ENCODE data around the gene TMEM18.

TMEM18 gene

DNA sequence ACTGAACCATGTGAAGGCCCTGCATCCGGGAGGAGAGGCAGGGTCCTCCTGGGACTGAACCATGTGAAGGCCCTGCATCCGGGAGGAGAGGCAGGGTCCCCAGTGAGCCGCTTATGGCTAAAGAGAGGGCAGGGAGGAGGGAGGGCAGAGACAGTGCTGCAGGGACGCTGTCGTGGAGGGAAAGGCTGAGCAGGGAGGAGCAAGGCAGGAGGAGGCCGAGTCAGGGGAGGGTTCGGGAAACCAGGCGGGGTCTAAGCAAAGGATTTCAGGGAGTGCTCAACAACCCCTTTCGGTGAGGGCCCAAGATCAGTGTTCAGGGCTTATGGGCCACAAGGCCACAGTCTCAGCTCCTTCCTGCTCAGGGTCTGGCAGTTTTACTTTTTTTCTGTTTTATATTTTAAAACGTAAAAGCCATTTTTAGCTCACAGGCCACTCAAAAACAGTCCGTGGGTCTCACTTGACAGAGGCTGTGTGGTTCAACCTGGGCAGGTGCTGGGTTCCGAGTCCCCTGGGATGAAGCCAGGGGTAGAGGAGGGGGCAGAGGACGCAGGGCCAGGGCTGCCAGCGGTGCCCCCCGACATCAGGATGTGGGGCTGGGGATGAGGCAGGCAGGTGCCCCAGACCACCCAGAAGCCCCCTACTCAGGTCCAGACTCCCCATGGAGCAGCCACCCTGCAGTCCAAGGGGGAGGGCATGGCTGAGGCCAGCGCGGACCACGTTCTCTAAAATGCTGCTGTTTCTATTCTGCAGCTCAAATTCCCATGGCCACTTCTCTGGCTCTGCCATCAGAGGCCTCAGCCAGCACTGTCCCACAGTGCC is 5.2 kb downstream of the TMEM18 start:
- no peak for DNase-seq

DNA sequence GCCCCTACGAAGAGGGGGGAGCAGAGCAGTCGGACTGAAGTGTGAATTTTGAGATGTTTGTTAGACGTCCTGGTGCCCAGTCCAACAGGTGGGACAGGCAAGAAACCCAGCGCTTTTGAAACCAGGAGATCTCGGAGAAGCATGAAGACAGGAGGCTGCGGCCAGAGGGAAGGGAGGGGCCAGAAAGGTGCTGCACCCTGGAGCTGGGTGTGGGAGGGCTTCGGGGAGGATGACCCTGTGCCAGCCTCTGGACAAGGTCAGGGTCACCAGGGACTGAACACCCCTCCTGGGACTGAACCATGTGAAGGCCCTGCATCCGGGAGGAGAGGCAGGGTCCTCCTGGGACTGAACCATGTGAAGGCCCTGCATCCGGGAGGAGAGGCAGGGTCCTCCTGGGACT is 6.1 kb downstream of the TMEM18 start:
- DNase-seq: no peak

DNA sequence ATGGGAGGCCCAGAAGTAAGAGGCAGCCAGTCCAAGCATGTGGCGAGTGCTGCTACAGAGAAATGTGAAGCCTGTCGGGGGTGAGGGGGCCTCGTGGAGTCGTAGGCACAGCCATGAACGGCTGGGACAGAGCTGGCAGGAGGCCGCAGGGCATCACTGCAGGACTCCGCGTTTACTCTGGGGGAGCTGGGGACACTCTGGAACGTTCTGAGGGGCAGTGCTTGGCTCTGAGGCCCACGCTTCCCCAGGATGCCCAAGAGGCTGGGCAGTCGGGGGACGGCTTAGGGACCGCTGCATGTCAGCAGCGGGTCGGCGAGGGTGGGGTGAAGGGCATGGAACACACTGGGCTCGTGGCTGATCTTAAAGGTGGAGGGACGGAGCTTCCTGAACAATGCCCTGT is 6.6 kb downstream of the TMEM18 start:
- no peak for DNase-seq

DNA sequence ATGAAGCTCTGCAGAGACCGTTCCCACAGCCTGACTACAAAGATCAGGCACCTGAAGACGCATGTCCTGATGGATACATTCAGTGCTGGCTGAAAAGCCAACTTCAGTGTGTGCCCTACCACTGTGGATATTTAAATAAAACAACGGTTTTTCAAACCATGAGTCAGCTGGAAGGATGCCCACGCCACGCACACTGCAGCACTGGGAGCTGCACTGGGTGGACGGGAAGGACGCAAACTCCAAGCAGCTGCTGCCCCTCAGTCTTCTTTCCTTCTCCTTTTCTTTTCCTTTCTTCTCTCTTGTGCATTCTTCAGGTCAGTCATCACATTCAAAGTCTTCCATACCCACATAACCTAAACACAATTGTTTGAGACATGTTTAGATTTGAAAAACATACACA is 7.9 kb downstream of the TMEM18 start:
- no peak for DNase-seq

DNA sequence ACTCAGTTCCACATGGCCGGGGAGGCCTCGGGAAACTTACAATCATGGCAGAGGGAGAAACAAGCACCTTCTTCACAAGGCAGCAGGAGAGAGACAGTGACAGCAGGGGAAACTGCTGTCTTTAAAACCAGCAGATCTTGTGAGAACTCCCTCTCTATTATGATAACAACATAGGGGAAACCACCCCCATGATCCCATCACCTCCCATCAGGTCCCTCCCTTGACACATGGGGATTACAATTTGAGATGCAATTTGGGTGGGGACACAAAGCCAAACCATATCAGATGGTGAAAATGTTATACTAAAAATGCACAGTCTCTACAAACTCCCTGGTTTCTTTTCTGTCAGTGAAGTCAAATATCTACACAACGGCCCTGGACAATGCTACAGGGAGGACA is 9.2 kb downstream of the TMEM18 start:
- no peak for DNase-seq

DNA sequence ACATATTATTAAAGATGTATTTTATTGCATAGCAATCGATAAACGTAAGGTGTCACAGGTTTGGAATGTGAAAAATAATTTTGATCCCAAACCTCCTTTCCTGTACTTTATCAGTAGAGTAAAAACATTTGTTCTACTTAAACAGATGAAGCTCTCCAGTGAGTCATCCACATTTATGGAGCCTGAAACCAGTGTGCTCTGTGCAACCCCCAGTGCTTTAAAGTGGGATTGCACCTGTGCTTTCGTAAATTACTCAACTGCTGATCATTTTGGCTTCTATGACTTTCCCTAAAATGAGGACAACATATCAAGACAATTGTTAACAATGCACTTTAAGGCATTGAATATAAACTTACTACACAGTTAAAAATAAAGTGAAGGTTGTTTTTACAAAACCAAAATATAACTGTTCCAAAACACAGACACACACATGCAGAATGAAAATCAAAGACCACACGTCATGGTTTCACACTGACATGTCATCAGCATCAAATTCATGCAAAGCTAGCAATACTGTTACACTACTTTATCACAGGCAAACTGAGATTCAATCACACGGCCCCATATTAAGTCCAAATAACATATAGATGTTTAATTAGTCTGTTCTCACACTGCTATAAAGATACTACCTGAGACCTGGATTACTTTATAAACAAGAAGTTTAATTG is 9.7 kb downstream of the TMEM18 start:
- DNase-seq: no peak

DNA sequence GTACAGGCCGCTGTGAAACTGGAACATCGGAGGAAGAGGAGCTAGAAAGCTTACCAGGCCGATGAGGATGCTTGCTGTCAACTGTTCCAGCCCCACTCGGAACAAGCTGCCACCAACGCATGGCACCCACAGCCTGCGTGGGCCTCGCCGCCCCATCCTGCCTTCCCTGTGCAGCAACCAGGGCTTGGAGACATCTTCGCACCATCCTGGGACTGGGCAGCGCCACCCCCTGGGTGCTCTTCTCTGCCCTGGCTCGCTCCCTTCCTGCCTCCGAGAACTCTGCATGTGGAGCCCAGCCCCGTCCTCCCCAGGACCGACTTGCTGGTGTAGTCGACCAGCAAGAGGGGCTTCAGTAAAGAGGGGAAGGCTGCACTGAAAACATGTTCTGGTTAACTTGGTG is 10.8 kb downstream of the TMEM18 start:
- no peak for DNase-seq

DNA sequence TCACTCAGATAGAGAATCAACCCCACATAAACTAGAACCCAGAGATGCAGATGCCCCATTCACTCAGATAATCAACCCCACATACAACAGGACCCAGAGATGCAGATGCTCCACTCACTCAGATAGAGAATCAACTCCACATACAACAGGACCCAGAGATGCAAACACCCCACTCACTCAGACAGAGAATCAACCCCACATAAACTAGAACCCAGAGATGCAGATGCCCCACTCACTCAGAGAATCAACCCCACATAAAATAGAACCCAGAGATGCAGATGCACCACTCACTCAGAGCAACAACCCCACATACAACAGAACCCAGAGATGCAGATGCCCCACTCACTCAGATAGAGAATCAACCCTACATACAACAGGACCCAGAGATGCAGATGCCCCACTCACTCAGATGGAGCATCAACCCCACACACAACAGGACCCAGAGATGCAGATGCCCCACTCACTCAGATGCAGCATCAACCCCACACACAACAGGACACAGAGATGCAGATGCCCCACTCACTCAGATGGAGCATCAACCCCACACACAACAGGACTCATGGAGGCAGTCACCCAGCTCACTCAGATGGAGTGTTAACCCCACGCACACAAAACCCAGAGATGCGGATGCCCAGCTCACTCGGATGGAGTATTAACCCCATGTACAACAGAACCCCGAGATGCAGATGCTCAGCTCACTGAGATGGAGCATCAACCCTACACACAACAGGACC is 11.7 kb downstream of the TMEM18 start:
- DNase-seq: no peak

DNA sequence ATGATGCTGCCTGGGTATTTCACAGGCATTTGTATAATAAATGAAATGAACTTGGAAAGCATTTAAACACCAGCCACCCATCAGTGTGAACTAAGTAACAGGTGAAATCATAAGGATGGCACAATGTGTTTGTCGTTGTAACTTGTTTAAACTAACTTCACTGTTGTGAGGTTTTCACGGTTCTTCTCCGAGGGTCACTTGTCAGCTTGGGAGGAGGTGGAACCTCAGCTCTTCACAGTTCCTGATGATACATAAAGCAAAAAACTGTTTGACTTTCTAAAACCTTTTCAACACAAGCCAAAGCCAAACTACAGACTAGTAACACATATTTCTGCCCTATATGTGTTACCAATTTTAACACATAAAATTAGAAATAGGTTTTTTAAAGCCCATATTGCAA is 13.1 kb downstream of the TMEM18 start:
- DNase-seq: no peak

DNA sequence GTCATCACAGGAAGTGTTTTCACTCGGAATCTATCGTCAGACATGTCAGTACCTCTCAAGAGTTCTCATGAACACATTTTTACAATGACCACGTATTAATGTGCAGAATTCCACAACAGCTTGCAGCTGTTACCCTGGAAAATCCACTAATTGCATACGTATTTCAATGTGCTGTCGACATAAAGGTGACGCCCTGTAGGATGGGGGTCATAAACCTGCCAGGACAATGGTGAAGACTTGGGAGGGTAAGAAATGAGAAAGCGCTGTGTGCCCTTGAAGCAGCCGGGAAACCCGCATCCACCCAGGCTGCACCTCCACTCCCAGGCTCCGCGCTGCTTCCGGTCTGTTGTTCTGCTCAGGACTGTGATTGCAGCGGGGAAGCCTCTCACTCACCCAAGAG is 14.0 kb downstream of the TMEM18 start:
- no peak for DNase-seq

DNA sequence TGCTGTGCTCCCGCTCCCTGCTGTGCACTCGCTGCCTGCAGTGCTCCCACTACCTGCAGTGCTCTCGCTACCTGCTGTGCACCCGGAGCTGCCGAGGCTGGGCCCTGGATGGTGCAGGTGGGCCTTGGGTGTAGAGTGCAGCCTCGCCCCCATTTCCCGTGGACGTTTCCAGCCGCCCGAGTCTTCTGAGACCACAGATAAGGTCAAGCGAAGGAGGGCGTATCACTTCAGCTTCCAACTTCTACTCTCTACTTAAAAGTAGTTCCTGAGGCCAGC is 15.9 kb downstream of the TMEM18 start:
- no peak for DNase-seq

DNA sequence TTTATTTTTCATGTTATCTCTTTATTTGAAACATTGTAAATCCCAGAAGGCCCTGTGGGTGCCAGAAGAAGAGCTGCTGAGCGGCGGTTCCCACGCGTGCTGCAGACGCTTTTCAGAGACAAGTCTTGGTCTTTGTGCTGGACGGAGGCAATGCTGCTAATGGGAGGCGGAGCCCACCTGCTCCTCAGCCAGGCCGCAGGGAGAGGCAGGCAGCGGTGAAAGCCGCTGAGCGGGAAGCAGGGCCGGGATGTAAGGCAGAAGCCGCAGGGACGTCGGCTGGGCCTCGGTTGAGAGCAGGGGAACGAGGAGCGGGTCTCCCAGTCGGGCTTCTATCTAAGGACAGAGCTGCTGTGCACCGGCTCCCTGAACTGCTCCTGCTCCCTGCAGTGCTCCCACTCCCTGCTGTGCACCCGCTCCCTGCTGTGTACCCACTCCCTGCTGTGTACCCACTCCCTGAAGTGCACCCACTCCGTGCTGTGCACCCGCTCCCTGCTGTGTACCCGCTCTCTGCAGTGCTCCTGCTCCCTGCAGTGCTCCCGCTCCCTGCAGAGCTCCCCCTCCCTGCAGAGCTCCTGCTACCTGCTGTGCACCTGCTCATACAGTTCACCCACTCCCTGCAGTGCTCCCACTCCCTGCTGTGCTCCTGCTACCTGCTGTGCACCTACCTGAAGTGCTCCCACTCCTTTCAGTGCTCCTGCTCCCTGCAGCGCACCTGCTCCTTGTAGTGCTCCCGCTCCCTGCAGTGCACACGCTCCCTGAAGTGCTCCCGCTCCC is 16.4 kb downstream of the TMEM18 start:
- no peak for DNase-seq

DNA sequence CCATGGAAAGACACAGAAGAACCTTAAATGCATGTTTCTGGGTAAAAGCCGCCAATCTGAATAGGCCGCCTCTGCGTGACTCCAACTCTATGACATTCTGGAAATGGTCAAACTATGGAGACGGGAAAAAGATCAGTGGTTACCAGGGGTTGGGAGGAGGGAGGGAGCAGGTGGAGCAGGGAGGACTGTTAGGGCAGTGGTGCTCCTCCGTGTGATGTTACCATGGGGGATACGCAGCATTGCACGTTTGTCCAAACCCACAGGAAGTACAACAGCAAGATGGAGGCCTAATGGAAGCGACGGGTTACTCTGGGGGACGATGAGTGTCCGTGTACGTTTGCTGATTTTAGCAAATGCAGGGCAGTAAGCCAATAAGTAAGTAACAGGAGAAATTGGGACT is 17.2 kb downstream of the TMEM18 start:
- DNase-seq: no peak

DNA sequence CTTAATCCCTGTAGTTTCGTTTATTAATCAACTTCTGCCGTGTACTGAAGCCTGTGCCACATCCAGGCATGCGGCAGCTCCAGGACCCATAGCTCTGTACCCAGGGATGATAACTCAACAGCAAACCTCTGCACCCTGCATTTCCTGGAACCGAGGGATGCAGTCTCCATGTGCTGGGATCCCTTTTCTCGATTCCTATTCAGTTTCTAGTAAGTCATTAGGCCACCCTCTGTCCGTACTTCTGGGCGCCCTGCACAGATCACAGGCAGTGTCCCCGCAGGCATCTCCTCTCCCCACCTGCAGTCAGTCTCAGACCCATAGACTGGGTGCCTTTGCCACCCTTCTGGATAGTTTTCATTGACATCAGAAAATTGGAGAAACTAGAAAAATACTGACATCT is 18.8 kb downstream of the TMEM18 start:
- DNase-seq: no peak

DNA sequence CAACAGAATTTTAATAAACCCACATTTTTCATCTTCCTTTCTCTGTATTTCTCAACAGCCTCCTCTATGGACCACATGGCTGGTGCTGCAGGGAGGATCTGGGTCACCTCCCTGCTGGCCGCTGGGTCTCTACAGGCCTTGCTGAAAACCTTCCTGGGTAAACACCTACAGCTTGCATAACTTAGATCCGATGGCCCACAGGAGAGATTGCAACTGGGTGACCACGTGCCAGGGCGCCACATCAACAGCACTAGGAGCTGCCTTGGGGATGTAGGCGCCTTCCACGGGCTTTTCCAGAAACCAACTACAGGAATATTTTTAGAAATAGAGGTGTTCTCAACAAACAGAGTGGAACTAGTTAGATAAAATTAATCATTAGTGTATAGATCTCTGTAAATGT is 19.4 kb downstream of the TMEM18 start:
- DNase-seq: no peak

DNA sequence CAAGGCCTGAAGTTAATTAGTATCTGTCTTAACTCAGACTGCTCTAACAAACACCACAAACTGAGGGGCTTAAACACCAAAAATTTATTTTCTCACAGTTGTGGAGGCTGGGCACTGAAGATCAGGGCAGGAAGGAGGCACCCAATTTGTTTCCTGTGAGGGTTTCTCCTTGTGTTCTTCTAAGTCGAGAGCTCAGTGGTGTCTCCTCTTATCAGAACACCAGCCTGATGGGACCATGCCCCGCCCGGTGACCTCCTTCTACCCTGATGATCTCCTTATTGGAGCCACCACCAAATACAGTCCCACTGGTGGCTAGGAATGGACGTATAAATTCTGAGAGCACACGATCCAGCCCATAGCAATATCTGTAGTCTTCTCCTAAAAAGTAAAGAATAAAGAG is 20.5 kb downstream of the TMEM18 start:
- DNase-seq: no peak

DNA sequence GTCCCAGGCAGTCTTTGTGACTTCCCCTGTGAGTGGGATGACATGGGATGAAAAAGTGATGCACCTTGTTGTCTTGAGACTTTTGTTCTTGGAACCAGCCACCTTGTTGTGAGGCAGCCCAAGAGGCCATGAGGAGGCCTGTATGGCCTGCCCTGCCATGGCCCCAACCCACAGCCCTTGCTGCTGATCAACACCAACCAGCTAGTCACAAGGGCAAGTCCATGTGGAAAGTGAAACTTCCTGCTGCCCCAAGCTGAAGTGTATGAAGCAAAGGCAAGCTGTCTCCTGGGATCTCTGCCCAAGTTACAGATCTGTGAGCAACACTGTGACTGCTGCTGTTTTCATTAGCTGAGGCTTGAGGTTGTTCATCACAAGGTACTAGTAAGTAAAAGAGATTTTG is 21.6 kb downstream of the TMEM18 start:
- peak; percentile 26 for DNase-seq

DNA sequence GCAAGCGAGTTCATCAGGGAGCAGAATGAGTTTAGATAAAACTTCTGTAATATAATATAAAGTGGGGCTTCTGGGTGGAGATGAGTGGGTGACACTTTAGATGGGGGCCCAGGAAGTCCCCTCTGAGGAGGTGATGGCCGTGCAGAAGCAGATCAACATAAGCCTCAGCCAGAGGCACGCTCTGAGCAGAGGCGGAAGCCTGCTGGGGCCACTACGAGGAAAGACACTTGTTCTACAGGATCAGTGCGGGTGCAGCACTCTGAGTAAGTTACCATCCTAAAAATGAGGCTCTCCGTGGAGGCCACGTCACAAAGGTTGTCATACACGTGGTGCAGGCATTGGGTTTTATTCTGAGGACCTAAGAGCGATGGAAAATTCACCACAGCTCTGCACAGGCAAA is 22.3 kb downstream of the TMEM18 start:
- peak; percentile 25 for DNase-seq

DNA sequence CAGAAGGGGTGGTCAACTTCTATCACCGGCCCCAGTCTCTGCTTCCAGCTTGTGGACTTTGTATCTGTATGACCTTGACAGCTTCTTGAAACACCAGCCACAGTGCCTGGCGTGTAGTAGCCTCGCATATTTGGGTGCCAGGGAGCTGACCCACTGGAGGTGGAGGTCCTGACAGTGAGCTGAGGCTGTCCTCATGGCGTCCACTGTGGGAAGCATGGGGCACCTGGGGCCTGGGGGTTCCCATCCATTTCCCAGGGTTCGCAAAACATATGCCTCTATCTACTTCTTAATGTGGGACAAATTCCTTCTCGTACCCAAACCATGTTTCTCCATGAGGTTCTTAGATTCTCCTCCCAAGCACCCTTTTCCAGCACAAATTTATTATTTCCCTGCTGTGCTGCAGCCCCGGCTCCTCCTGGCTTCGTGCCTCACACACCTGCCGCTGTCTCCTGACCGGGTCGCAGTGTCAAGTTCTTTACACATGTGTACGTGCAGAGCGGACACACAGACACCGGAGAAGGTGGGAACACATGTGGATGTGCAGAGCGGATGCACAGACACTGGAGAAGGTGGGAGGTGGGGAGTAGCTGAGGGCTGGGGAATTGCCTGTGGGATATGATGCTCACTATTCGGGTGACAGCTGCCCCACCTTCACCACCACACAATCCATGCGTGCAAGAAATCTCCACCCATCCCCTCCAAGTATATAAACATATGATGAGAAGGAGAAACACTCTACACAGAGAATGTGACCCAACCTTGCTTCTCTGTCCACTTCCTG is 23.4 kb downstream of the TMEM18 start:
- no peak for DNase-seq

DNA sequence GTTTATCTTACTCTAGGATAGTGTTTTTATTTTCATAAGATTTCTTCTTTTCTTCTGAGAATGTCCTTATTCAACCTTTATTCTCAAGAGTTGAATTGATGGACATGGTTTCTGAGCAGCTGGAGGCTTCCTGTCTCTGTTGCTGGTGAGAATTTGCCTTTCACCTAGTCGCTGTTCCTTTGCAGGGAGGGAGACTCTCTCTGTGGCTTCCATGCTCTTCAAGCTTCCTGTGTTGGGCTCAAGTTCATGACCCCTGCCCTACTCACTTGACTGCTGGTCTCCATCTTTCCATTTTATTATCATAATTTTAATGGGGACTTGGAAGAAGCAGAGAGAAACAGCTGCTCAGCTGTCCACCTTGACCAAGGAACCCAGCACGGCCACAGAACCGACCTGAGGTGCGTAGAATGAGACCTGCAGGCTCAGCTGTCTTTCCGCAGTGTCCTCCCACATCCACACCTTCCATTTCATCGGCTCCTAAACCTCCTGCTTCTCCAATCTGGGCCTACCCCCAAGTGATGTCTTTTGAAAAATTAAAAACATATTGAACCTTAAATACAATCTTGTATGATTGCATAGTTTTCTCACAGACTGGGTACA is 24.2 kb downstream of the TMEM18 start:
- DNase-seq: no peak

DNA sequence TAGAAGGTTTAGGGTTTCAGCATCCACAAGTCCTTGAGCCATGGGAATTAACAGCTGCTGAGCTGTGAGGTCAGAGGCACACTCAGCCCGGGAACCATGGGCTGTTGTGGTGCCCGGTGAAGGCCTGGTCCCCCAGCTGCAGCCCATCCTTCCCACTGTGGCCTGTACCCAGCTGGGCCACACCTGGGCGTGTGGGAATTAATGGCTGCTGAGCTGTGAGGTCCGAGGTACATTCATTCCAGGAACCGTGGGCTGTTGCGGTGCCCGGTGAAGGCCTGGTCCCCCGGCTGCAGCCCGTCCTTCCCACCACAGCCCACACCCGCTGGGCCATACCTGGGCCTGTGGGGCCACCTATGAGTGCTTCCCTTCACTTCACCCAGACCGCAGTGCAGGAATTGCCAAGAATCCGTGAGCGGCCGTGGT is 25.2 kb downstream of the TMEM18 start:
- DNase-seq: no peak

All from activated CD4-positive, CD25-positive, alpha-beta regulatory T cell treated with anti-CD3 and anti-CD28 coated beads, Interleukin-2, amount 50 U/mL, for 72 hours (primary cell).